Hematopoietic multipotent progenitor cell treated with erythropoietin and hydrocortisone succinate and interleukin-3 and kit ligand, for 4 days (in vitro differentiated cells): ENCODE measurements around the gene OR52A1.
A peak's percentile ranks its signal among the peaks of the same experiment; 100 is the strongest.

Source experiments
- DNase-seq: peaks from one replicate; pipeline ENCODE4 v3.0.0-alpha.2; 2015

Gene OR52A1

GRCh38 chr11:5131584-5132335 is 22.8 kb downstream of the OR52A1 start:
- no peak for DNase-seq

GRCh38 chr11:5129457-5129877 is 25.1 kb downstream of the OR52A1 start:
- peak; percentile 39 for DNase-seq

GRCh38 chr11:5124891-5125620 is 29.5 kb downstream of the OR52A1 start:
- peak; percentile 21 for DNase-seq

GRCh38 chr11:5123802-5124521 is 30.6 kb downstream of the OR52A1 start:
- peak; percentile 93 for DNase-seq

- DNase-seq: no peak
These were observed 35.7 kb downstream of the OR52A1 start for GRCh38 chr11:5118893-5119292.

GRCh38 chr11:5117588-5117987 is 37.0 kb downstream of the OR52A1 start:
- DNase-seq: no peak

GRCh38 chr11:5115339-5115738 is 39.2 kb downstream of the OR52A1 start:
- no peak for DNase-seq

GRCh38 chr11:5107285-5107684 is 47.3 kb downstream of the OR52A1 start:
- DNase-seq: no peak

- DNase-seq: no peak
These were observed 51.5 kb downstream of the OR52A1 start for GRCh38 chr11:5103066-5103465.

GRCh38 chr11:5102246-5102645 is 52.3 kb downstream of the OR52A1 start:
- DNase-seq: no peak

- DNase-seq: no peak
These were observed 58.5 kb downstream of the OR52A1 start for GRCh38 chr11:5096011-5096410.
